UCSD-AML1 (cell line): ENCODE measurements around the gene KDM2B.
"Not testable (repeated sequence)": the region's sequence is repeated elsewhere in the genome, so short reads cannot be mapped to it uniquely, and the experiment has no call there.

ENCODE experiments used
- DNase-seq: peaks from one replicate; lab custom pipeline; 2025; ENCODE audit not compliant: unreplicated experiment; lab: John Stamatoyannopoulos, UW

KDM2B gene

GRCh38 chr12:121397521-121397920 is 183.3 kb downstream of the KDM2B start:
- no peak for DNase-seq

DNA sequence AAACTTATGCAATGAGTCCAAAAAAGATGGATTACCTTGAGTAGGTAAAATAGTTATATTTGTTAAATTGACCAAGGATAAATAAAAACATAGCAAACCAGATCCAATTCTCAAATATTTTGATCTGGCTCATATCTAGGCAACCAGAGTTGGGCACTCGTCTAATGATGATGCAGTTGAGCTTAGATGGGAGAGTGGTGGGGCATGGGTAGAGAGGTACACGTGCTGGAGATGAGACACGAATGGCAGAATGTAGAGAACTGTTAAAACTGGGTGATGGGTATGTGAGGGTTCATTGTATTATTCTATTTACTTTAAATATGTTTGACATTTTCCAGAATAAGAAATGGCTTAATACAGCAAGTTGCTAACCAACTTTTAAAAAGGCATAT is 188.5 kb downstream of the KDM2B start:
- DNase-seq = no peak

- no peak for DNase-seq
Measured at GRCh38 chr12:121391619-121392324, 189.1 kb downstream of the KDM2B start.

DNA sequence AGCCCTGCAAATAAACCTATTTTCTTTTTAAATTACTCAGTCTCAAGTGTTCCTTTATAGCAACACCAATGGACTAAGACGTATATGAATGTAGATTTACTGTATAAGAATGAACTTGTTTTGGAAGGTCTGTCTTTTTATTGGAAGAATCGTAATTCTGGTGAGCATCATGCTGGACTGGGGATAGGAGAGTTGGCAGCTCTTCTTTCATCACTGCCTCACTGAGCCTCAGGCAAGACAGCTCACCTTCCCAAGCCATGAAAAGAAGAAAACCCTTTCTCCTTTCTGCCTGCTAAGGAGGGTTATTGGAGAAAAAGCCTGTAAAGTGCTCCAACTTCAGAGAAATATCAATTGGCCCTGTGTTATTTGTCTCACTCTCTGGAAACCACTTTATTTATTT is 190.0 kb downstream of the KDM2B start:
- DNase-seq = no peak

- peak; percentile 22 for DNase-seq
Measured at GRCh38 chr12:121388421-121388981, 192.3 kb downstream of the KDM2B start.

DNA sequence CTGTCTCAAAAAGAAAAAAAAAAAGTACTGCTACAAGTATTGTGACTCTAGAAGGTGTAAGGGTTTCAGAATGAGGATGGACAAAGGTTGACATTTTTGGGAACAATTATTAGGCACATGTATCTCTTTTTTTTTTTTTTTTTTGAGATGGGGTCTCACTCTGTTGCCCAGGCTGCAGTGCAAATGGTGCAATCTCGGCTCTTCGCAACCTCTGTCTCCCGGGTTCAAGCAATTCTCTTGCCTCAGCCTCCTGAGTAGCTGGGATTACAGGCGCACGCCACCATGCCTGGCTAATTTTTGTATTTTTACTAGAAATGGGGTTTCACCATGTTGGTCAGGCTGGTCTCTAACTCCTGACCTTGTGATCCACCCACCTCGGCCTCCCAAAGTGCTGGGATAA is 195.9 kb downstream of the KDM2B start:
- DNase-seq = not testable (repeated sequence)

- DNase-seq = no peak
Measured at GRCh38 chr12:121383601-121384021, 197.2 kb downstream of the KDM2B start.

DNA sequence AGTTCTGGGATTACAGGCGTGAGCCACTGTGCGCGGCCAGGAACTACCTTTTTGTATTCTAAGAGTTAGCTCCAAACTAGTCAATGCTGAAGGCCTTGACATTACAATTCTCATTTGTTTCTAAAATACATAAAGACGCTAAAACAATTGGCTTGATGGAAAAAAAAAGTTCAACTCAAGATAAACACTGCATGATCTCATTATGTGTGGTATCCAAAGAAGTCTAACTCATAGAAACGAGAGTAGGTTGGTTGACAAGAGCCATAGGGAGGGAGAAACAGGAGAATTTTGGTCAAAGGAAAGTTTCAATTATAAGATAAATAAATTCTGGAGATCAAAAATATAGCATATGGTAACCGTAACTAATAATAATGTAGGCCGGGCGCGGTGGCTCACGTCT is 200.9 kb downstream of the KDM2B start:
- DNase-seq = no peak
